HG03565 (cell line): ENCODE results near the gene TRERF1.
"Not testable (repeated sequence)": the region's sequence is repeated elsewhere in the genome, so short reads cannot be mapped to it uniquely, and the experiment has no call there.

Experiments used
- ATAC-seq: cut with Tn5 transposase; IDR thresholded peaks from one replicate; pipeline ENCODE4 v1.9.1; 2021; ENCODE audit warnings: mild to moderate bottlenecking, moderate library complexity; ENCODE audit not compliant: unreplicated experiment

The TRERF1 gene

GRCh38 chr6:42452171-42453030 is 675 bp upstream of the TRERF1 start:
- peak; percentile 16 for ATAC-seq

GRCh38 chr6:42450477-42451332 is 1.0 kb downstream of the TRERF1 start:
- ATAC-seq = no peak

DNA sequence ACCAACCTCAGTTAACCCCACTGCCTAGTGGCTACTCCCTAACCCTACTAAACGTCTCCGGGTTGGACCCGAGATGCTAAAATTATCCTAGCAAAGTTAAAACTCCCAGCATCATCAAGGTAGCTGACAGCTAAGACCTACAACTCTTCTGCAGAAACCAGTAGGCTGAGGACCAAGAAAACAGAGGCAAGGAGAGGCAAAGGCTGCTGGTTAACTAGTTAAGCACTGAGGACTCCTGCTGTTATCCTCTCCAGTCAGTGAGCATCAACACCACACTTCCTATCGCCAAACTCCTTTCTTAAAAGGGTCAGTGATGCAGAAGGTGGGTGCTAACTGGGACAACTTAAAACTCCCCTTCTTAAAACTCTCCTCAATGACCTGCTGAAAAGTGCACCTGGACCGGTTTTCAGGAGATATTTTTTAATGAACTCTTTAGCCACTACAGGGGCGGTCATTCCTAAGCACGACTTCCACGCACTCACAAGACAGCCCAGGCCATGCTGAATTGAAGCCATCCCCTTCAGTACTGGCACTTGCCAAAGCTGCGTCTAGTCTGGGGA is 1.7 kb downstream of the TRERF1 start:
- ATAC-seq = no peak

DNA sequence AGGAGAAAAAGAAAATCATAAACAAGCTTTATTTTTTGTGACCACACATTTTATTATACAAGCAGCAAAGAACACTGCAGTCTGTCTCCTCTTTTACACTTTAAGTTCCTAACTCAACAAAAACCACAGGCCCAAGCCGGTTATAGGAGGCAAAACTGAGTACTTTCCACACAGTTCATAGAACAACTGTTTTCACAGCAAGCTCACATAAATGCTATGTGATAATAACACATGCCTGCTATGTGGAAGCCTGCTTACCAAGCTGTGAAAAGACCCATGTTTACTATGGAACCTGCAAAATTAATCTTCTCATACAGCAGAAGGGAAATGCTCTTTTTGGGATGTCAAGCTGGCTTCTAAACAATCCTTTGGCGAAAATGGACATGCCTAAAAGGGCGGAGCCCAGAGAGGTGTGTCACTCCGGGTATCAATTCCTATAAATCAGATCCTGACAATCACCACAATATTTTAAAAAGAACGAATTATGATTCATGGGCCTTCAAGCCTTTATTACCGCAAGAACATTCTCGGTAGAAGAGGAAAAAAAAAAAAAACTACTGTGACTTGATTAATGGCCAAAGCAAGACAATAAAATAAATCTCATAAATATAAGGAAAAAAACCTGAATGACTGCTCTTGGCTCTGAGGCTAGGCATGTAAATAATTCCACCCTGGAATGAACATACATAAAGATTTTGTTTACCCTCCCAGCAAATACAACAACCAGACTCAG is 2.6 kb downstream of the TRERF1 start:
- no peak for ATAC-seq

DNA sequence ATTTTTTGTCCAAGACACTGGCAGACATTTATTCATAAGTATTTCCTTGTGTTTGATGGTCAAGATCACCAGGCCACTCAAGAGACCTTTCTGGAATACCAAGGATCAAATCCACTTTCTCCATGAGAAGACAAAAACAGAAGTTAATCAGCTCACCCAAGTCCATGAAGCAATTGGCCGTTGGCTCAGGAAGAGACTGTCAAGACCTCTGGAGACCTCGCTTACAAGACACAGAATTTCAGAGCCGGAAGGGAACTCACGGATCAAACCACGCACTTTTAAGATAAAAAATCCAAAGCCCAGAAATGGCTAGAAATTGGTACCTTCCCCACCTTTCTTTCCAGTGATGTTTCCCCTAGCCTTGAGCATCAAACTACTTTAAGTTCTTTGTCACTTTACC is 3.3 kb downstream of the TRERF1 start:
- no peak for ATAC-seq

- ATAC-seq = no peak
Measured at GRCh38 chr6:42446996-42447395, 4.7 kb downstream of the TRERF1 start.

DNA sequence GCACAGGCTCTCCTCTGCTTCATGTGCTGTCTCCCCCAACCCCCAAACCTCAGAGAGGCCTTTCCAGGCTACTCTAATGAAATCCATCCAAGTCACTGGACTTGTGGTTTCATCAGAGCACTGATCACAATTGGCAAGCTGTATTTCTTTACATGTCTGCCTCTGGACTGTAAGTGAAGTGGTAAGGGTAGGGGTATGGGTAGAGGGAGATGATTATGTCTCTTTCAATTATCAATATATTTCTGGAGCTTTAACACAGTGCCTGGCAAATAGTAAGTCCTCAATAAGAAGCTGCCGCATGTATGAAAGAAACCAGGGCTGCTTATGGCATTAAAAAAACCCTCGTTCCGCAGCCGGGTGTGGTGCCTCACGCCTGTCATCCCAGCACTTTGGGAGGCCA is 5.4 kb downstream of the TRERF1 start:
- ATAC-seq = no peak

DNA sequence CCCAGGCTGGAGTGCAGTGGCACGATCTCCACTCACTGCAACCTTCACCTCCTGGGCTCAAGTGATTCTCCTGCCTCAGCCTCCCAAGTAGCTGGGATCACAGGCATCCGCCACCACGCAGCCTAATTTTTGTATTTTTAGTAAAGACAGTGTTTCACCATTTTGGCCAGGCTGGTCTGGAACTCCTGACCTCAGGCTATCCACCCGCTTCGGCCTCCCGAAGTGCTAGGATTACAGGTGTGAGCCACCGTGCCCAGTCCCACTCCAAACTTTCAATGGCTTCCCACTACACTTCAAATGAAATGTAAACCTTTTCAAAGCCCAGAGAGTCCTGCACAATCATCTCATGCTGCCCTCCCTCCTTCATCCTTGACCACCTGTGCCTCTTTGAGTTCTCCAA is 5.8 kb downstream of the TRERF1 start:
- not testable (repeated sequence) for ATAC-seq

- no peak for ATAC-seq
Measured at GRCh38 chr6:42443312-42444060, 8.2 kb downstream of the TRERF1 start.

DNA sequence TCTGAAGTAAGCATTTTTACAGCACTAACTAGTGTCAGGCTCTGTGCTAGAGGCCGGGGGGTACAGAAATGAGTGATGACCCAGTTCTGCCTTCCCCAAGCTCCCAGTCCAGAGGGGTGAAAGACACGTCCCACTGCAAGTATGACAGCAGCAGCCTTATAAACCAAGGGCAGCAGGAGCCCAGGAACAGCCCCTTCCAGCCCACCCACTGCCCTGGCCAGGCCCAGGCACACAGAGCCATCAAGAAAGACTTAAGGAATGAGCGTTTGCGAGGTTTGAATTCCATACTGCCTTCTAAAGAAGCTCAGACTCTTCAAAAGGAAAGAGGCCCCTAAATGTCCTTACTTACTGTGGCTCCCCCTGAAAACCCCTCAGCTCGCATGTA is 10.0 kb downstream of the TRERF1 start:
- no peak for ATAC-seq

- ATAC-seq = no peak
Measured at GRCh38 chr6:42440778-42441696, 10.7 kb downstream of the TRERF1 start.

- no peak for ATAC-seq
Measured at GRCh38 chr6:42440027-42440426, 11.7 kb downstream of the TRERF1 start.

DNA sequence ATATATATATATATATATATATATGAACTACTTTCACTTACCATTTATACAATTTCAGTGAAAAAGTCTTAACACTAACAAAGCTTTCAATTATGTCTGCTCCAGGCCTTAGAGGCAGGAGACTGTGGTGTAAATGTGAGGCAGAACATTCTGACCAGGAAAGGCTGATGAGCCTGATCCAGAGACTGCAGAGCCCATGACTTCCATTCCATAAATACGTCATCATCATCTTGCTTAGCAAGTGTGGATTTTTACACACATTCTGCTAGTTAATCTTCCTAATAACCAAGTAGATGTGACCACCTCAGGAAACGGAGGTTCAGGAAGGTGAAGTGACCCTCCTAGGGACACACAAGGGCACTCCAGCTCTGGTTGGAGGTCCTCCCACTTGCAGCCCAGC is 14.9 kb downstream of the TRERF1 start:
- ATAC-seq = no peak

DNA sequence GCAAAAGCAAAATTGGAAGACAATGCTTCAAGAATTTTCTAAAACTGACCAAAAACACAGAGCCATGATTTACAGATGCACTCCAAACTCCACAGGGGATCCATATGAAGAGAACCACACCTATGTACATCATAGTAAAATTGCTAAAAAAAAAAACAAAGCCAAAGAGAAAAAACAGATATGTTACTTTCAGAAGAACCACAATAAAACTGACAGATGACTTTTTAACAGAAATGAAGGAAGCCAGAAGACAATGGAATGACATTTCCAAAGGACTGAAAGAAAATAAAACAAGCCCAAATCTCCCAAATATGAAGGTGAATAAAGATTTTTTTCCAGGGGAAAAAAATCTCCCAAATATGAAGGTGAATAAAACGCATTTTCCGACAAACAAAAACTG is 17.5 kb downstream of the TRERF1 start:
- ATAC-seq = no peak

GRCh38 chr6:42433409-42433808 is 18.3 kb downstream of the TRERF1 start:
- ATAC-seq = no peak

DNA sequence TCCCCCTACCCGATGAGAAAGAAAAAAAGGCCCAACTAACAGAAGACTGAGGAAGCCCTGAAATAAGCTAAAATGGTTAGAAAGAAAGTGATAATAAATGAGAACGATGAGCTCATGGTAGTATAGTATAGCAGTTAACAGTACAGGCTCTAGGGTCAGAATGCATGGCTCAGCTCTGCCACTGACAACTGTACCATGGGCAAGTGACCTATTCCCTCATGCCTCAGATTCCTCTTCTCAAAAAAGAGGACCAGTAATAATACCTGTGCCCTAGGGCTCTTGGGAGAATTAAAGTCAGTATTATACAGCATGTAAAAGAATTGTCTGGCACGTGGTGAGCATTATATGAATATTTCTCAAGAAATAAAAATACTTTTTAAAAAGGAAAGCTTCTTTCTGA is 19.8 kb downstream of the TRERF1 start:
- no peak for ATAC-seq

DNA sequence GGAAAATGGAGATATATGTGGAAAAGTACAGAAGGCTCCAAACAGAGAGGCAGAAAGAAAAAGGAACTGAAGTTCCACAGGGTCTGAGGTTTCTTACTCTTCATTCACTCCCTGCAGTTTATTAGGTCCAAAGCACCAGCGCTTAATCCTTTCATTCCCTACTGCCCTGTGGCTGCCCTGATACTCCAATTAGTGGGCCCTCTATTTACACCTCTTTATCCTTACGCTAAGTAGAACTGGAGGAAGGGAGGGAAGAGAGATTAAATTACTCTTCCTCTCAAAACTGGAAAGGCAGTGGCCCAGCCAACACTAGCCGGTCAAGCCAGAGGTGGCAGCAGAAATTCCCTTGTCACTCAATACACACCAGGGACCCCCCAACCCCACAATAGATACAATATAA is 20.4 kb downstream of the TRERF1 start:
- ATAC-seq = no peak

DNA sequence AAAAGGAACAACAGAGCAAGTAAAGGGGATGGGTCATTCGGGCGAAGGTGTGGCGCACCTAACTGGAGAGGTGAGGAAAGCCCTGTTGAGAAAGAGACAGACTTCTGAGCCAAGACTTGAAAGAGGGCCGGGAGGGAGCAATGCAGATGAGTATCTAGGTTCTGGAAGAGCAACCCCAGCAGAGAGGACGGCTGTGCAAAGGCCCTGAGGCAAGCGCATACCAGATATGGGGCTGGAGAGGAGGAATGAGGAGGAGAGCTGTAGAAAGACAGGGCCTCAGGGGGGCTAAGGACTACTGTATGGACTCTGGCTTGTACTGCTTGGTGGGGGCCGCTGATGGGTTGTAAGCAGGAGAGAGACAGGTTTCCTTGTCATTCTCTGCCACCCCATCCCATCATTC is 21.9 kb downstream of the TRERF1 start:
- ATAC-seq = no peak

DNA sequence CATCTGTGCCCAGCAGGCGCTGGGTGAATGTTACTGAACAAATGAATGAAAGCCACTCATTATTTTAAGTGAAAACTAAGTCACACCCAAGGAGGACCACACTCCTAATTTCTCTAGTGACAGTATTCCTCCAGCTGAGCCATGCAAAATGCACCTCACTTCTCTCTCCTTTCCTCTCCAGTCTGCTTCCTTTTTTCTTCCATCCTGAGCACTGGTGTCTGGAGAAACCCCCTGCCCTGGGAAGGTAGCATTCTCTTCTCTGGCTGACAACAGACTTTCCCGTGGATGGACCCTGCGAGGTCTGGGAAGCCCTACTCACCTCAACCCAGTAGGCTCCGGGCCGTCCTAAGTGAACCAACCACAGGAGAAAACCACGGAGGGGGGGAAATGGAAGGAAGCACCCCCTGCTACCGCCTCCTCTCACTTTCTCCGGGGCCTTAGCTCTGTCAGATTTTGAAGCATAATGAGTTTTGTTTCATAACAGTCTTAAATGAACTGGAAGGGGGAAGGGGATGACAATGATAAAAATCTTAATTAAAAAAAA is 22.6 kb downstream of the TRERF1 start:
- no peak for ATAC-seq
